LNCaP clone FGC (cell line): Measurements from ENCODE around the gene RNF111.
A peak's percentile ranks its signal among the peaks of the same experiment; 100 is the strongest.

Experiments
- DNase-seq: peaks from one replicate; pipeline ENCODE4 v3.0.0-alpha.2; 2011; ENCODE audit warnings: low read depth
- H3K4me3 ChIP-seq: 2 replicates; pipeline ENCODE4 v1.5.1; 2011; ENCODE audit warnings: mild to moderate bottlenecking, low read depth, low read length, control low read depth
- TF ChIP-seq, protein P1 (sequence below): IDR thresholded peaks from 2 replicates; pipeline ENCODE4 v1.5.1; 2012; ENCODE audit warnings: mild to moderate bottlenecking; ENCODE audit not compliant: control insufficient read depth, insufficient read depth; ENCODE audit errors: extremely low read depth

Gene RNF111

GRCh38 chr15:59131456-59131855 lies 144.0 kb downstream of the RNF111 start:
- DNase-seq: no peak
- no peak overlapping the region for H3K4me3 ChIP-seq
- TF ChIP-seq, protein P1, sequence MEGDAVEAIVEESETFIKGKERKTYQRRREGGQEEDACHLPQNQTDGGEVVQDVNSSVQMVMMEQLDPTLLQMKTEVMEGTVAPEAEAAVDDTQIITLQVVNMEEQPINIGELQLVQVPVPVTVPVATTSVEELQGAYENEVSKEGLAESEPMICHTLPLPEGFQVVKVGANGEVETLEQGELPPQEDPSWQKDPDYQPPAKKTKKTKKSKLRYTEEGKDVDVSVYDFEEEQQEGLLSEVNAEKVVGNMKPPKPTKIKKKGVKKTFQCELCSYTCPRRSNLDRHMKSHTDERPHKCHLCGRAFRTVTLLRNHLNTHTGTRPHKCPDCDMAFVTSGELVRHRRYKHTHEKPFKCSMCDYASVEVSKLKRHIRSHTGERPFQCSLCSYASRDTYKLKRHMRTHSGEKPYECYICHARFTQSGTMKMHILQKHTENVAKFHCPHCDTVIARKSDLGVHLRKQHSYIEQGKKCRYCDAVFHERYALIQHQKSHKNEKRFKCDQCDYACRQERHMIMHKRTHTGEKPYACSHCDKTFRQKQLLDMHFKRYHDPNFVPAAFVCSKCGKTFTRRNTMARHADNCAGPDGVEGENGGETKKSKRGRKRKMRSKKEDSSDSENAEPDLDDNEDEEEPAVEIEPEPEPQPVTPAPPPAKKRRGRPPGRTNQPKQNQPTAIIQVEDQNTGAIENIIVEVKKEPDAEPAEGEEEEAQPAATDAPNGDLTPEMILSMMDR: no peak

DNA sequence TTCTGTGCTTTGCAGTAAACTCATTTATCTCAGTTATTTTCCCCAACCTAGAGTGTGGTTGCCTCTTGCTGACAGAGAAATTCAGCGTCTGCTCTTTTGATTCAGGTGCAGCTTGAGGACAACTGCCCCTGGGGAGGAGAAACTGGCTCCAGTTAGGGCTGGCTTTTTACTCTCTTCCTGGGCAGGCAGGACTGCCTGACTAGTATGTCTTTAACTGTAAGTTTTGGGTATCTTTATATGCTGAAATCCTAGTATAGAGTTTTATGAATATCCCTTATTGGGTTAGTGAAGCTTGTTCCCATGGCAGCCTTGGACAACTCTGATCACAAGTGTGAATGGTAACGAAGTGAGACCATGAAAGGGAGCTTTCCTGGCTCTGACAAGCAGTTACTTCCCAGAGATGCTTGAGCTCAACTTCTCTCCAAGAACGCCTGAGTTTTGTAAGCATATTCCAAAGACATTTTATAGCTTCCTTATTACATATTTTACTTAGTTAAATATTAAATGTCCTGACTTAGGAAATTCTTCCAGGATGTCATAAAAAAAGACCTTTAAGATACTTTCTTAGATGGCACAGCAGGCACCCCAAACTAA lies 144.6 kb downstream of the RNF111 start:
- no peak for DNase-seq
- H3K4me3 ChIP-seq: no peak overlapping the region
- TF ChIP-seq, protein P1: no peak

DNA sequence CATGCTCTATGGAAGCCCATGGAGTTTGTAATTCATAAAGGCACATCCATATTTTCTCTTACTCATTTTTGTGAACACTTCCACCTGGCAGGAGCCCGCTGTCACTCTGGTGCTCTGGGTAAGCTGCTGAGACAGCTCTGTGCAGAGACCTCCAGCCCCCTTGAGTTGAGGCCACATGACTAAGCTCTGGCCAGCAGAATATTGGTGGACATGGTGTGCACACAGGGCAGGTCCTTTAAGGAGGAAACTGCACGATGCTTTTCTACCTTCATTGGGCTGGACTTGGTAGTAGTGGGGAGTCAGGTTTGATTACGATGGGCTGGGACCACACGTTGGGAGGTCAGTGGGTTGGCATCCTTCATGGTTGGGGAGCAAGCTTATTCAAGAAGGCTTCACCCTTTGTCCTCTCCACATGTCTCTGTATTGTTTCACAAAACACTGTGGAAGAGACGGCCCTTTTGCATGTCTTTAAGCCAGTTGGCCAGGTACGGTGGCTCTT lies 146.5 kb downstream of the RNF111 start:
- no peak for DNase-seq
- H3K4me3 ChIP-seq: no peak overlapping the region
- TF ChIP-seq, protein P1: no peak

GRCh38 chr15:59137566-59137965 lies 150.1 kb downstream of the RNF111 start:
- no peak overlapping the region for H3K4me3 ChIP-seq
- TF ChIP-seq, protein P1: no peak
- DNase-seq: no peak

DNA sequence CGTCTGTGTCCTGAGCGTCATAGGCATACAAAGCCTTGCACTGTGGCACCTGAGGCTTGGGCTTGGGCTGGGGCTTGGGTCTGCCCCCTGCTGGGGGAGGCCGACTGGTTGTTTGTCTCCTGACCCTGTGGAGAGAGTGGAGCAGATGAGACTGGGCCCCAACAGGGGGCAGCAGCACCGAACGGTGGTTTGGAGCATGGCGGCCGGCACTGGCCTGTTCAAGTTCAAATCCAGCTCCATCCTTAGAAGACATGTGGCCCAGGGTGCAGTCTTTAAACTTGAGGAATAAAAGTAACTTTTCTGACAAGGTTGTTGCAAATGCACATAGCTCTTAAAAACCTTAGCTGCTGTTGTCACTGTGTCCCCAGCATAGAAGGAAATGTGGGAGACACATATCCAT lies 150.8 kb downstream of the RNF111 start:
- TF ChIP-seq, protein P1: peak; percentile 66
- DNase-seq: no peak
- no peak overlapping the region for H3K4me3 ChIP-seq

DNA sequence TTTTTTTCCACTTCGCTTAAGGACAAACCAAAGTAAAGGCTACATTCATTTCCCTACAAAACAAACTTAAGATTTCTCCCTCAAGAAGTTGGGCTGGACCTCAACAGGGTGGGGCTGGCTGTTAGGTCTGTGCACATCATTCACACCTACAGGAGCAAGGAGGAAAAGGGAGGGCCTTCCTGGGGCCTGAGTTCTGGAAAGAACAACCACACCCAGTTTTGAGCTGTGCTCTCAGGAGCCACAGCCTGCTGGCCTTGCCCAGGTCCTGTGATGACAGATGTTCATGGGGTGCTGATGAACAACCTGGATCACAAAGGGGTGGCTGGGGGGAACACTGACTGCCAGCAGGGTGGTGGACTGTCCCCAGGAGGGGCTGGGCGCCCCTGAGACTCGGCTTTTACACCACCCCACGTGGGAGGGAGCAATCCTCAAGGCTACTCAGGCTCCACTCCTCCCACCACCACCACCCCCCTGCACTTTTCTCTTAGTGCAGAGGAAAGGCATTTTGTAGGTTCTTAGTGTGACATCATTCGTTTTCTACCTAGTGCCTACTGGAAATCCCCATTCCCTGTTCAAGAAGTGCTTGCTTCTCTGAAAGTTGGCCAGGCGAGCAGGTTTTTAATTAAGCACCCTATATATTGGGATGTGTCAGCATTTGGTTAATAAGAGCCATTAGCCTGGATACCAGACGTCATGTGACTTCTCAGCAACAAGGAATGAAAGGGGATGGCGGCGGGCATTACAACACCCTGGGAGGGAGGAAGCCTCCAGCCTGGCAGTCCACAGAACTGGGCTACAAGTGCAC lies 153.2 kb downstream of the RNF111 start:
- DNase-seq: no peak
- TF ChIP-seq, protein P1: no peak
- H3K4me3 ChIP-seq: no peak overlapping the region

DNA sequence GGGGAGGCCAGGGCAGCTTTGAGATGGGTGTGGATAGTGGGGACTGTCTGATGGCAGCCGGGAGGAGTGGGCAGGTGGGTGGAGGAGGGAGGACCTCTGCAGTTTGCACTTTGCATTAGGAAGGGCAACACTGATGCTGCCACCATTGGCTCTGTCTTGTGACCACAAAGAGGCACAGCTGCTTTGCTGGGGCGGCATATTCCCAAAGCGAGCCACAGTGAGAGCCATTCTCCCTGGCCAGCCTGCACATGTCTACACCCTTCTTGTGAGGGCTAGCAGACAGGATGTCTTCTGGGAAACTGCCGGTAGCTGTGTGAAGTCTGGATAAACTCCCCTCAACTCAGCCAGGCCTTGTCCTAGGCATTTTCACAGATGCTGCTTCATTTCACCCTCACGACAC lies 155.8 kb downstream of the RNF111 start:
- DNase-seq: no peak
- TF ChIP-seq, protein P1: no peak
- H3K4me3 ChIP-seq: no peak overlapping the region
